Posterior vena cava (tissue), 2 donors: Measurements from ENCODE around the gene ZC3H10. TPM values are rescaled to one million over a fixed set of nuclear protein-coding genes. Genes with fewer than 3 reads are reported as not detected.
"Not testable (repeated sequence)": the region's sequence is repeated elsewhere in the genome, so short reads cannot be mapped to it uniquely, and the experiment has no call there.

Experiments
- DNase-seq: peaks from one replicate; pipeline ENCODE4 v3.0.0-alpha.2; 2020; ENCODE audit warnings: low spot score
- intact Hi-C, 2 donors: fragments of 100-400 bp; cut with DNase I; formaldehyde crosslinking; loops; one replicate each; pipeline versions ENCODE4 v1.14.1 to v1.14.2; 2022 to 2023
- total RNA-seq, 2 donors: library from RNA; stranded (reverse); fragmentation: NEBNext Ultra II Directional; extraction: Animal tissue kit (Norgen Biotek cat#: 25700); gene quantifications; one replicate each; pipeline ENCODE4 v1.2.1, GENCODE V29; 2021
- donor health status: DM: yes; HTN: yes; CAD: no.
- donor health status: DM: yes; HTN: yes; CAD: no.

ZC3H10 gene
- total RNA-seq, 2 donors from 2014 or later: 7.9 to 8.0 TPM

- DNase-seq: peak; percentile 41
- intact Hi-C loops: no loop called here
Observed at GRCh38 chr12:56098592-56098991, 19.5 kb upstream of the ZC3H10 start.

GRCh38 chr12:56099787-56100186 lies 18.3 kb upstream of the ZC3H10 start:
- no peak for DNase-seq
- intact Hi-C loops: no loop called here

GRCh38 chr12:56101045-56101444 lies 17.0 kb upstream of the ZC3H10 start:
- intact Hi-C loops: no loop called here
- DNase-seq: no peak

DNA sequence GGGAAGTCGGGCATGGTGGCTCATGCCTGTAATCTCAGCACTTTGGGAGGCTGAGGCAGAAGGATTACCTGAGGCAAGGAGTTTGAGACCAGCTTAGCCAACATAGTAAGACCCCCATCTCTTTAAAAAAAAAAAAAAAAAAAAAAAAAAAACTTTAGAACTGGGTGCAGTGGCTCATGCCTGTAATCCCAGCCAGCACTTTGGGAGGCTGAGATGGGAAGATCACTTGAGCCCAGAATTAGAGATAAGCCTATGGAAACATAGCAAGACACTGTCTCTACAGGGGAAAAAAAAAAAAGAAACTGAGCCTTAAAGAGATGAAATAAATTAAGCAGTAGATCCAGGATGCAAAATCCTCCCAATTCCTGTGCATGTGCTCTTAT lies 15.4 kb upstream of the ZC3H10 start:
- no peak for DNase-seq
- intact Hi-C loops: no loop called here

- DNase-seq: no peak
- intact Hi-C loops: no loop called here
Observed at GRCh38 chr12:56103066-56103711, 14.9 kb upstream of the ZC3H10 start.

- intact Hi-C loops: no loop called here
- no peak for DNase-seq
Observed at GRCh38 chr12:56103823-56104108, 14.3 kb upstream of the ZC3H10 start.

DNA sequence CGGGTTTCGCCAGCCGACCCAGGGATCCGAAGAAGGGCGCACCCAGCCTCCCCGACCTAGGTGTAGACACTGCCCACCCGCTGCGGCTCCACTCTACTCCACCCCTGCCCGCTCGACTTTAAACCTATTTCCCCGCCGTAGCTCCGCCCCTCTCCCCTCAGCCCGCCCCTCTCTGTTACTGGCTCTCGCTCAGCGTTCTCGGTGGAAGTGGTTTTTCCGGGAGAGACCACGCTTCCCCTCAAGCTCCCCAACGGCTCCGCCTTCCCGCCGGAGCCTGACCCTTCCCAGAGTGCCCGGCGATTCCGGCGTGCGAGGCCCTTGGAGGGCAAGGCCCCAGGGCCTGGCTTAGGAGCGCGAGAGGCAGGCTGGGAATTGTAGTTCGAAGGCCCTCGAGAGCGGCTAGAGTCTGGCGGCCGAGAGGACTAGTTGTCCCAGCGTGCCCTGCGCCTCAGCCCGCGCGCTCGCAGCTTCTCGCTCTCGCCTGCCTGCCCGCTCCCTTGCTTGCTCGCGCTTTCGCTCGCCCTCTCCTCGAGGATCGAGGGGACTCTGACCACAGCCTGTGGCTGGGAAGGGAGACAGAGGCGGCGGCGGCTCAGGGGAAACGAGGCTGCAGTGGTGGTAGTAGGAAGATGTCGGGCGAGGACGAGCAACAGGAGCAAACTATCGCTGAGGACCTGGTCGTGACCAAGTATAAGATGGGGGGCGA lies 13.8 kb upstream of the ZC3H10 start, which contains the start of gene PA2G4:
TSS of gene PA2G4 (plus strand) at position 451 of the 706 bp plus-strand sequence. CDS start at position 630, 179 bp downstream.
- intact Hi-C loops: no loop called here
- peak; percentile 99 for DNase-seq

GRCh38 chr12:56104815-56105608 lies 13.1 kb upstream of the ZC3H10 start:
- peak; percentile 84 for DNase-seq
- intact Hi-C loops: no loop called here

DNA sequence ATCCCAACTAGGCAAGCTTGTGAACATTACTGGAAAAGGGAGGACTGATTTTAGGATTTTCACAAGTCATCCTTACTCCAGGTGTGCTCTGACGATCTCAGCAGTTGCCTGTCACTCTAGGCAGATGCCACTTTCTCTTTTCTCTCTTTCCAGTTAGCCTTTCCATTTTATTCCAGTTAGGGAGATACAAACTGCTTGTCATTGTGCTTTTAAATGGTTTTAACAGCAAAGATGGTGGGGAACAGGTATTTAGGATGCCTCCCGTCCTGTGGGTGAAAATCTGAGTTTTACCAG lies 12.5 kb upstream of the ZC3H10 start:
- no peak for DNase-seq
- intact Hi-C loops: no loop called here

DNA sequence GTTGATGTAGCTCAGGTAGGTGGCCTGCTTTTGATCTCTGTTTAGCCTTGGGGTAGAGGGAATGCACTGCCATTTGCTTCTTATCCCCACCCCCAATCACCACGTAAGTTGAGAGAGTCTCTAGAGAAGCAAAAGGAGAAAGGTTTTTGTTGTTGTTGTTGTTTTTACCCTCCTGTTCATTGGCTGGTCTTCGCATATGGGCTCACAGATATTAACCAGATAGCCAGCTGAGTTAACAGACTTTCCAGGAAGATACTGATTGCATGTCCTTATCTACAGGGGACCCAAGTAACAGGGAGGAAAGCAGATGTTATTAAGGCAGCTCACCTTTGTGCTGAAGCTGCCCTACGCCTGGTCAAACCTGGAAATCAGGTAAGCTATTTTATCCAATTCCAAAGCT lies 10.8 kb upstream of the ZC3H10 start:
- intact Hi-C loops: no loop called here

DNA sequence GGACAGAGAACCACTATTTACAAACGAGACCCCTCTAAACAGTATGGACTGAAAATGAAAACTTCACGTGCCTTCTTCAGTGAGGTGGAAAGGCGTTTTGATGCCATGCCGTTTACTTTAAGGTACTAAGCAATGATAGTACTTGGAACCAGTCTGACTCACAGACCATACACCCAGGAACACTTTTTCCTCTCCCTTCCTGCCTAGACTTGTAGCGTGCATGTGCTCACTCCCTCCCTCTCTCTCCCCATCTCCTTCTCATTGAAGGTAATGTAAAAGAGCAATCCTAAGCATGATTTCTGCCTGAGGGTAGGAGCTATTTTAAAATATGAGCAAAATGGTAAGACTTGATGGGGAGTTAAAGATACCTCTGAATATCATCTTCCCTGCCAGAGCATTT lies 7.5 kb upstream of the ZC3H10 start:
- no peak for DNase-seq

More for the DNA sequence above, 10.8 kb upstream of the ZC3H10 start:
- no peak for DNase-seq

DNA sequence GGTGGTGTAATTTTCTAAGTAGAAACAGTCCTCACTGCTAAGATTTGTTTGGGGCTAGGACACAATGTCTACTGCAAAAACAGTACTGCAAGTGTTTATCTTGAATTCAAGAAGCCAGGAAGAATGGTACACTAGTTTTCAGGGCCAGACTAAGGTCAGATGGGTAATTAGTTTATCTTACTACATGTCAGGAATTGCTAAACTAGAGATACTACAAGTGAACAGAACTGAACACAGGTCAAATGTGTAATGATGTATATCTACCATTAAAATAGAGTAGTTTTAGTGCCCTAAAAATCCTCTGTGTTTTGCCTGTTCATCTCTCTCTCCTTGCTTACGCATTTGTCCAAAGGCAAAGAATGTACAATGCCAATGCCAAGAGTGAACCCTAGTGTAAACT lies 4.0 kb upstream of the ZC3H10 start:
- intact Hi-C loops: no loop called here
- no peak for DNase-seq

More for the DNA sequence above, 7.5 kb upstream of the ZC3H10 start:
- intact Hi-C loops: no loop called here

DNA sequence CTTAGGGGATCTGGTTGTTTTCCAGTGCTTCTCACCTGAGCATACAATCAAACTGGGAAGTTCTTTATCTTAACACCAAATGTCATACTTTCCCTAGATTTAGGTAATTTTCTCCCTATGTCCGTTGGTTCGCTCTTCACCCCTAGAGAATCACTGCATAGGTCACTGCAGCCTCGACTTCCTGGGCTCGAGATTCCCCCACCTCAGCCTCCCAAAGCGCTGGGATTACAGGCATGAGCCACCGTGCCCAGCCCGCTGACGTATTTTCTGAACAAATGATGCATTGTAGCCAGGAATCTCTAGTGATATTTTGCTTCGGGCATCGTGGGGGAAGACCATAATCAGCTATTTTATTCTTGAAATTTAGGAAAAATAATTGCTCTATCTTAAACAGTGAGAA lies 2.7 kb upstream of the ZC3H10 start:
- no peak for DNase-seq

DNA sequence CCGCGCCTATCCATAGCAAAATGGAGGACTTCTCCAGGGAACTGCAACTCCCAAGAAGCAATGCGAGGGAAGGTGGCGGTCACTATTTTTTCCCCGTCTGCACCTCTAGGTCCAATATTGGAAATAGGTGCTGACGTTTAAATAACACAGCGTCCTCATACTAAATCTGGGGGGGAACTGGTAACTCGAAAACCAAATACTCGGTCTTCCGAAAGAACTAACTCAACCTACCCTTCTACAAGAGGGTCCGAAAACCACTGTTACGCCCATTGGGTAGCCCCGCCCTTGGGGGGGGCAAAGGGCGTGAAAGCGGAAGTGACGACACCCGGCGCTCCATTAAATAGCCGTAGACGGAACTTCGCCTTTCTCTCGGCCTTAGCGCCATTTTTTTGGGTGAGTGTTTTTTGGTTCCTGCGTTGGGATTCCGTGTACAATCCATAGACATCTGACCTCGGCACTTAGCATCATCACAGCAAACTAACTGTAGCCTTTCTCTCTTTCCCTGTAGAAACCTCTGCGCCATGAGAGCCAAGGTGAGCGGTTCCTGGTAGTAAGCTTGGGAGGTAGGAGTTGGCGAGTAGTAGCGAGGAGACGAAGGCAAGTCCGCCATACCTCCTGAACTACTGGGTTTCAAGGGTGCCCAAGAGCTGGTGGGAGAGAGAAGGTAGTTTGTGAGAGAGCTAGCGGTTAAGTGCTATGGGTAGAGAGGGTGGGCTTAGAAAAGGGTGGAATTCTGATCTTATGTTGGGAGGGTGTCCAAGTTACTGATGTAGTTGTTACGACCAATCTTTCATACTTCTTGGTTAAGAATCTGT lies 1.6 kb upstream of the ZC3H10 start, which contains the start of gene RPL41:
TSS of gene RPL41 (plus strand) at position 367 of the 815 bp plus-strand sequence.
- DNase-seq: peak; percentile 98
- intact Hi-C loops: no loop called here

More for the DNA sequence above, 2.7 kb upstream of the ZC3H10 start:
- intact Hi-C loops: no loop called here

DNA sequence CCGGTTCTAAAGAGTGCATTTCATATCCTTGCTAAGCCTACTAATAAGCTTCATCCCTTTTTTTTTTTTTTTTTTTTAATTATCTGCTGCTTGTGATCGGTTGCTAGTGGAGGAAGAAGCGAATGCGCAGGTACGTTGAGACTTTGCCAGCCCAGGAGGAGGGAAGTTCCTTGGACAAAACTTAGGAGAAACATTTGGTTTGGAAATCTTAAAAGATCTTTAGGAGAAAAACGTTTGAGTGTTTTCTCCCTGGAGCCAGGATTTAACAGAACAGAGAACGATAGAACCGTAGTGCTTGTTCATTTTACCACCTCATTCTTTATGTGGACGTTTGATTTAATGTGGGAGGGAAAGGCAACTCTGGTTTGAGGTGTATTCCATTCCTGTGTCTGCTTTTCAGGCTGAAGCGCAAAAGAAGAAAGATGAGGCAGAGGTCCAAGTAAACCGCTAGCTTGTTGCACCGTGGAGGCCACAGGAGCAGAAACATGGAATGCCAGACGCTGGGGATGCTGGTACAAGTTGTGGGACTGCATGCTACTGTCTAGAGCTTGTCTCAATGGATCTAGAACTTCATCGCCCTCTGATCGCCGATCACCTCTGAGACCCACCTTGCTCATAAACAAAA lies 872 bp upstream of the ZC3H10 start:
- intact Hi-C loops, DNase-seq: not testable (repeated sequence)

DNA sequence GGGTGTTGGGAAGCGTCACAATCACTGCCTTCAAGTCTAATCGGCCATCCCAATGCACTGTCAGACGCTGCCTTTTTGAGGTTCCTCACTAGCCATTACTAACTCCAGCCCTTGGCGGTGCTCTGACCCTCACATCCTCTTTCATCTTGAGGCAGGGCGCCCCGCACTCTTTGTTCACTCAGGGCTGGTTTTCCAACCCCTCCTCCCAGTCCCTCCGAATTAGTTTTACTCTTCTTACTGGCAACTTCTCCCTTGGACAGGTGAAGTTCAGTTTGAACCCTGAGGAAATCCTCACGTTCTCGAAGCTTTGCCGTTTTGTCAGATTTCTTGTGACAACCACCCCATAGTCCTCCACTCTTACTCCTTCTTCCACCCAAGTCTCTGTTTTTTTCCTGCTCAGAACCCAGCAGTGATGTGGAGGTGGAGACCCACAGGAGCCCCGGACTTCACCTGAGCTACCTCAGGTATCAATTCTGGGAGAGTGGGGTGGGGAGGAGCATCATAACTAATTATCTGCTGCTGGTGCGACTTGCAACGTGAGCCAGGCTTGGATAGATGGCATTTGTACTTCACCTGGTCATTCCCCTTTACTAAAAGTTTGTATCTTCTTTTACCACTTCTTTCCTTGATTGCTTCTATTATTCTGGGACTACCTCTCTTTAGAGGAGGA lies 757 bp downstream of the ZC3H10 start:
- no peak for DNase-seq
- intact Hi-C loops: loop anchor here in 1 of 2 donors (2.0 kb wide), 1 partner anchor 72 kb away; no protein-coding TSS in a partner anchor

- intact Hi-C loops: loop anchor here in 1 of 2 donors (2.0 kb wide), 1 partner anchor 71 kb away; no protein-coding TSS in a partner anchor
- no peak for DNase-seq
Observed at GRCh38 chr12:56119361-56119796, 1.3 kb downstream of the ZC3H10 start.

- intact Hi-C loops: no loop called here
- DNase-seq: no peak
Observed at GRCh38 chr12:56120158-56120846, 2.2 kb downstream of the ZC3H10 start.
